GM03348 (cell line): ENCODE data around the gene PML.

Source experiments
- DNase-seq: peaks from one replicate; pipeline ENCODE4 v3.0.0; 2012; ENCODE audit warnings: low spot score

PML gene

GRCh38 chr15:73985101-73985873 lies 9.2 kb upstream of the PML start:
- DNase-seq: peak; percentile 35

- no peak for DNase-seq
Observed at GRCh38 chr15:73986055-73986775, 8.3 kb upstream of the PML start.

- DNase-seq: no peak
Observed at GRCh38 chr15:73986776-73987056, 7.8 kb upstream of the PML start.

GRCh38 chr15:73987250-73987649 lies 7.3 kb upstream of the PML start:
- no peak for DNase-seq

- DNase-seq: no peak
Observed at GRCh38 chr15:73987681-73988444, 6.7 kb upstream of the PML start.

GRCh38 chr15:73988445-73988969 lies 6.0 kb upstream of the PML start:
- DNase-seq: no peak

- DNase-seq: peak; percentile 81
Observed at GRCh38 chr15:73989001-73989798, 5.3 kb upstream of the PML start.

- no peak for DNase-seq
Observed at GRCh38 chr15:73990250-73991005, 4.1 kb upstream of the PML start.

- peak; percentile 84 for DNase-seq
Observed at GRCh38 chr15:73991260-73991659, 3.3 kb upstream of the PML start.

- DNase-seq: peak; percentile 98
Observed at GRCh38 chr15:73991726-73992593, 2.6 kb upstream of the PML start, which contains the start of gene STOML1. Gene STOML1, minus strand, starts transcription at chr15:73992295. Its CDS starts 72 bp downstream, at chr15:73992223.

GRCh38 chr15:73992594-73992898 lies 2.0 kb upstream of the PML start:
- no peak for DNase-seq

GRCh38 chr15:73993211-73993994 lies 1.1 kb upstream of the PML start:
- no peak for DNase-seq

- DNase-seq: peak; percentile 25
Observed at GRCh38 chr15:73994912-73995622, 551 bp downstream of the PML start.

GRCh38 chr15:73996267-73996666 lies 1.8 kb downstream of the PML start:
- DNase-seq: no peak

GRCh38 chr15:73996939-73997338 lies 2.4 kb downstream of the PML start:
- peak; percentile 74 for DNase-seq

- DNase-seq: no peak
Observed at GRCh38 chr15:73997986-73998385, 3.5 kb downstream of the PML start.

GRCh38 chr15:74006774-74007639 lies 12.5 kb downstream of the PML start:
- DNase-seq: no peak
